ENCODE measurements around the gene ITIH4.
"Not testable (repeated sequence)": the region's sequence is repeated elsewhere in the genome, so short reads cannot be mapped to it uniquely, and the experiment has no call there.

The ITIH4 gene

DNA sequence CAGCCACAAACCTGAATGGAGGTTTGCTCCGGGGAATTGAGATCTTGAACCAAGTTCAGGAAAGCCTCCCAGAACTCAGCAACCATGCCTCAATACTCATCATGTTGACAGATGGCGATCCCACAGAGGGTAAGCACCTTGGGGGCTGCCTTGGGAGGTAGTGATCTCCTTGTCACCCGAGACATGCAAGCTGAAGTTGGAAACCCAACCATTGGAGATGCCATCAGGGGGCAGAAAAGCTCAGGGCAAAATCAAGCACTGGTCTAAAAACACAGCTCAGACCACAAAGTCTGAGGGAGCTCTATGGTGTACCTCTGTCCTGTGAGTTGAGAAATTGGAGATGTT, 47.3 kb downstream of the ITIH4 start:
- no peak for DNase-seq (ENCODE audit: low read depth)

DNA sequence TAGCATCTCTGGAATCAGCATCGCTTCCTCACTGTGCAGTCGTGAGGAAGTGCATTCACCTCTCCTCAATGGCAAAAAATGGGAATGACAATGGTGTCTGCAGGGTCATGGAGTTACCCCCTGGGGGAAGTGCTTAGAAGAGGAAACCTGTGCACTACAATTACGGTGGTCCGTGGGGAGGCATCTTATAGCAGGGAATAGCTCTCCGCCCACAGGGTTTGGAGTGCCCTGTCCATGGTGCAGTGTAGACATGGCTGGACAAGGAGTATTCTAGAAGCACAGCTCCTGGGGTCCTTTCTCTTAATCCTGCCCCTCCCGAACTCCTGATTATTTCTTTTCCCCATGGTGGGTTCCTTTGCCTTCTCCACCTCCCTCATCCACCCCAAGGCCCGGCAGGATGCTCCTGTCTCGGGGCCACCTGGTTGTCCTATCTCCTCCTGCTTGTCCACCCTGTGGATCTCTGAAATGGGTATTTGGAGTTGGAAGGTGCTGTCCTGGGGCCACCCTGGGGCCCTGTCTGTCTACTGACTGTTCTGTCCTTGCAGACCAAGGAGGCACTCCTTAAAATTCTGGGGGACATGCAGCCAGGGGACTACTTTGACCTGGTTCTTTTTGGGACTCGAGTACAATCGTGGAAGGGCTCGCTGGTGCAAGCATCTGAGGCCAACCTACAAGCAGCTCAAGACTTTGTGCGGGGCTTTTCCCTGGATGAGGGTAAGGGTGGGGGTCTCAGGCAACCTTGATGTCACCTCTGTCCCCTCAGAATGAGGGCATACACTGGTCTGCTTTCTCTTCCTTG, 47.9 kb downstream of the ITIH4 start:
- no peak for DNase-seq (ENCODE audit: low read depth)

DNA sequence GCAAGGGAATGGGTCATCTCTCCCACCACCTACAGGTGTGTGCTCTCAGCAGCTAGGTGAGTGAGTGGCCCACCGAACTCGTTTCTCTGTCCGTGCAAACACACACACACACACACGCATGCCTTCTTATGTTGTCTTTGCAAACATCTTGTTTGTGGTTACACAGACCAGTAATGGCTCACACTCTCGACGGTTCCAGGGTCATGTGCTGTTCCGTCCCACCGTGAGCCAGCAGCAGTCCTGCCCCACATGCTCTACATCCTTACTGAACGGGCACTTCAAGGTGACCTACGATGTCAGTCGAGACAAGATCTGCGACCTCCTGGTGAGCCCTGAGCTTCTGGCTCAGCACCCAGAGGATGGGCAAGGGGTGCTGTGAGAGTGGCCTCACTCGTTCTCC, 48.7 kb downstream of the ITIH4 start:
- no peak for DNase-seq (ENCODE audit: low read depth)

DNA sequence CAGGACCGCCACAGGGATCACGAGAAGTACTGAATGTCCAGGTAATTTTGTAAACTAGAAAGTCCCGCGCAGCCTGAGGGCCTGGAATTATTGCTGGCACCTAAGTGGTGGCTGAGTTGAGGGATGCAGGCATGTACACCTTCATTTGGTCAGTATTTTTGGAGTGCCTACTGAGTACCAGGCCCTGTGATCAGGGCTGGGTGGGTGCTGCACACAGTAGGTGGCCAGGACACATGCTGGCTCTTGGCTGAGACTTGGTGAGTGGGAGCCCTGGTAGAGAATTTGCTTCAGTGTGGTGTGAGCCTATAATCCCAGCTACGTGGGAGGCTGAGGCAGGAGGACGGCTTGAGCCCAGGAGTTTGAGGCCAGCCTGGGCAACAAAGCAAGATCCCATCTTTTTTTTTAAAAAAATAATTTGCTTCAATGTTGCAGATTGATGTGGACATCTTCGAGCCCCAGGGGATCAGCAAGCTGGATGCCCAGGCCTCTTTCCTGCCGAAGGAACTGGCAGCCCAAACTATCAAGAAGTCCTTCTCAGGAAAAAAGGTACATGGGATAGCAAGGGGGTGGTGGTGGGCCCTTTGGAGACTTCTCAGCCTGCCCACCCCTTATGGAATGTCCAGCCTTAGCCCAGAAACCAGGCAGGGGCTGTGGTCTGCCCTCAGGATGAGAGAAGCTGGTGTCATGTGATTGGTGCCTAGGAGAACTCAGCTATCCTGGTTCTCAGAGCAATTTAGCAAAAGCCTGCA, 50.5 kb downstream of the ITIH4 start:
- DNase-seq (ENCODE audit: low read depth), result no peak

DNA sequence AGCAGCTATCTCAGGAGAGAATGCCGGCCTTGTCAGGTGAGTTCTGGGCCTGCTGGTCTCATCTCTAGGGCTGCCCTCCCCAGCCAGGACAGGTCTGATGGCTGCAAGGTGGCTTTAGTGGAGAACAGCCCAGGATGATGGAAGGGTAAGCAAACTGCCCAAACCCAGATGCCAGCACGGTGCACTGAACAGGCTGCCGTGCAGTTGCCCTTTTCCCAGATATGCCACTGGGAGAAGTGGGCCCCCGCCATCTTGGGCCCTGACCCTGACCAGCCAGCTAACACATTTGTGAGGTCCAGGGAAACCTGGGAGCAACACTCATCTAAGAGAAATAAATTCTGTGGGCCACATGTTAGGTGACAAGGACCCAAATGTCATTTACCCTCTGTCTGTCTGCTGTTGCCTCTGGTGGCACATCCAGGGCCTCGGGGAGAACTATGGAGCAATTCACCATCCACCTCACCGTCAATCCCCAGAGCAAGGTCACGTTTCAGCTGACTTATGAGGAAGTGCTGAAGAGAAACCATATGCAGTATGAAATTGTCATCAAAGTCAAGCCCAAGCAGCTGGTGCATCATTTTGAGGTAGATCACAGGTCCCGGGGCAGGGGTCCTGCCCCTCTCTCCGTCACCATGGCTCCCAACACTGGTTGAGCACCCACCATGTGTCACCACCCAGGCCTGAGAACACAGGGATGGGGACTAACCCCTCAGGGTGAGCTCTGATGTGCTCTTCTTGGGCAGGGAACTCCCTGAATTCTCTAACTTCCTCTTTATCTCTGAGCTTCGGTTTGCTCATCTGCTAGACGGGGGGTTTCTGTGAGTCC, 51.2 kb downstream of the ITIH4 start:
- DNase-seq (ENCODE audit: low read depth), result no peak

DNA sequence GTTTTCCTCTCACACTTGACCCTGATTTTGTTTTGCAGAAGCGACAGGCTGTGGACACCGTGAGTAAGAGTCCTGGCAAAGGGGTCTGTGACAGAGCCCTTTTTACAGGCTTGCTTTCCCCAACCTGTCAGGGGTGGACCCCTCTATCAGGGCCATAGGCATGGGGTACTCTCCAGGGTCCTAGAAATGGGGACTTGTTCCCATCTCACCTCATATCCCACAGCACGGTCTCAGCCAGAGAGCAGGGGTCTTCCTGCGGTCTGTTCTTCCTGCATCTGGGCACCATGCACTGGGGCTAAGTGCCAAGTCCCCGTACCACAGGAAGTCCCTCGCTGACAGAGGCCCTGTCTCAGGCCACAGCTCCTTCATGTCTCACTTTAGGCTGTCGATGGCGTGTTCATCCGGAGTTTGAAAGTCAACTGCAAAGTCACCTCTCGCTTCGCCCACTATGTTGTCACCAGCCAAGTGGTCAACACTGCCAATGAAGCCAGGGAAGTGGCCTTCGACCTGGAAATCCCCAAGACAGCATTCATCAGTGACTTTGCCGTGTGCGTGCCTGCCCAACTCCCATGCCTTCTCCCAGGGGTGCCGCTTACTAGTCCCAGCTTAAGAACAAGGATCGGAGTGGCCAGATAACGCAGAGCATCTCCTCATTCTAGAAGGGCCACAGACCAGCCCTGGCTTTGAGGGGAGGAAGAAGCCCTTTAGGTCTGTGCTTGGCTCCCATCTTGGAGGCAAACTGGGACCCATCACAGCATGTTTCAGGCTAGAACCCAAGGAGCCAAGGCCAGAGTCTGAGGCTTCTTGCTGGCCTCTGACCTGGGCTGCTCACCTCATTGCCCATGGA, 52.3 kb downstream of the ITIH4 start:
- DNase-seq (ENCODE audit: low read depth), result no peak

DNA sequence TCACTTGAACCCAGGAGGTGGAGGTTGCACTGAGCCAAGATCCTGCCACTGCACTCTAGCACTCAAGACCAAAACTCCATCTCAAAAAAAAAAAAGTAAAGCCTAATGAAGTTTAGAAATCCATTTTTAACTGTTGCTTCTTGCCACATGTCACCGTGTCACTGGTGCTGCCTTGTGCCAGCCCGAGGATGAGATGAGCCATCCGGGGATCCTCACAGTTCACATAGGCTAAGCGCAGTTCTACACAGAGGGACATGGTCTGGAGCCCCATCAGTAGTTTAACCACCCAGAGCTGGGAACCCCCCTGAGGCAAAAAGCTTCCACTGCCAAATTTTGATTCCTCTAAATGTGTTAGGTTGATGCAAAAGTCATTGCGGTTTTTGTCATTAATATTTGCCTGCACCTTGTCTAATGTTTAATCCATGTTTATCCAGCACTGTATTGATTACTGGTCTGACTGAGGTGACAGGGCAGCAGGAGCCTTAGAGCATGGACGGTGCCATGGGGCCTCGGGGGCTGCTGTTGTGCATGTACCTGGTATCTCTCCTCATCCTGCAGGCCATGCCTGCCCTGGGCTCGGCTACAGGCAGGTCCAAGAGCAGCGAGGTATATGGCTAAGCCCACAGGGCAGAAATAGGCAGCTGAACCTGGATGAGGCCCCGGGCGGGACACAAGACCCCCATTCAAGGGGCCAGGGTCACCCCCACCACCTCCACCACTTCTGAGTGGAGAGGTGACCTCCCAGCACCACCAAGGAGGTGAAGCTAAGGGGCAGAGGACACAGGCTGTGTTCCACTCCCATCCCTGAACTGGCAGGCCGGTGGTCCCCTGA, 53.1 kb downstream of the ITIH4 start, which contains the start of gene ITIH1:
Gene ITIH1 (plus strand): TSS at position 473 of the 832 bp plus-strand sequence. CDS start 17 bp downstream, at position 490.
- DNase-seq (ENCODE audit: low read depth), result no peak

DNA sequence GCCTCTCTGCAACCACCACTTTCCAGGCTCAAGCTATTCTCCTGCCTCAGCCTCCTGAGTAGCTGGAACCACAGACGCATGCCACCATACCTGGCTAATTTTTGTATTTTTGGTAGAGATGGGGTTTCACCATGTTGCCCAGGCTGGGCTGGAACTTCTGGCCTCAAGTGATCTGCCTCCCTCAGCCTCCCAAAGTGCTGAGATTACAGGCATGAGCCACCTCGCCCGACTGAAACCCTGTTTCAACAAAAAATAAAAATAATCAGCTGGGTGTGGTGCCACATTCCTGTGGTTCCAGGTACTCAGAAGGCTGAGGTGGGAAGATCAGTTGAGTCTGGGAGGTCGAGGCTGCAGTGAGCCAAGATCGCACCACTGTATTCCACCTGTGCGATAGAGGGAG, 54.0 kb downstream of the ITIH4 start:
- DNase-seq (ENCODE audit: low read depth), result not testable (repeated sequence)

DNA sequence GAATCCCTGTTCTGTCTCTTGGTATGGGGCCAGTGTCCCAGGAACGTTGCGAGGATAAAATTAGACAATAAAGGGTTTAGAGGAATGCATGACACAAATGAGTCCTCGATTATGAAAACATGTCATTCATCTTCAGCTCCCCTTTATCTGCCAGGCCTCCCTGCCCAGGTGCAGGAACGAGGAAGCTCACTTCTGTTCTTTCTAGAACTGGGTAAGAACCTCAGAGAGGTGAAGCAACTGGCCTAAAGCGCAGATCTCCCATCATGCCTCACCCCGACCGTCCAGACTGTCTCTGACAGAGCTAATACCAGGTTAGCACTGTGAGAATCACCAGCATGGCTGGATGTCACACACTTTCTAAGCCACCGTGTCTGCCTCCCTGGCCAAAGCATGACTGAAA, 54.6 kb downstream of the ITIH4 start:
- DNase-seq (ENCODE audit: low read depth), result no peak

DNA sequence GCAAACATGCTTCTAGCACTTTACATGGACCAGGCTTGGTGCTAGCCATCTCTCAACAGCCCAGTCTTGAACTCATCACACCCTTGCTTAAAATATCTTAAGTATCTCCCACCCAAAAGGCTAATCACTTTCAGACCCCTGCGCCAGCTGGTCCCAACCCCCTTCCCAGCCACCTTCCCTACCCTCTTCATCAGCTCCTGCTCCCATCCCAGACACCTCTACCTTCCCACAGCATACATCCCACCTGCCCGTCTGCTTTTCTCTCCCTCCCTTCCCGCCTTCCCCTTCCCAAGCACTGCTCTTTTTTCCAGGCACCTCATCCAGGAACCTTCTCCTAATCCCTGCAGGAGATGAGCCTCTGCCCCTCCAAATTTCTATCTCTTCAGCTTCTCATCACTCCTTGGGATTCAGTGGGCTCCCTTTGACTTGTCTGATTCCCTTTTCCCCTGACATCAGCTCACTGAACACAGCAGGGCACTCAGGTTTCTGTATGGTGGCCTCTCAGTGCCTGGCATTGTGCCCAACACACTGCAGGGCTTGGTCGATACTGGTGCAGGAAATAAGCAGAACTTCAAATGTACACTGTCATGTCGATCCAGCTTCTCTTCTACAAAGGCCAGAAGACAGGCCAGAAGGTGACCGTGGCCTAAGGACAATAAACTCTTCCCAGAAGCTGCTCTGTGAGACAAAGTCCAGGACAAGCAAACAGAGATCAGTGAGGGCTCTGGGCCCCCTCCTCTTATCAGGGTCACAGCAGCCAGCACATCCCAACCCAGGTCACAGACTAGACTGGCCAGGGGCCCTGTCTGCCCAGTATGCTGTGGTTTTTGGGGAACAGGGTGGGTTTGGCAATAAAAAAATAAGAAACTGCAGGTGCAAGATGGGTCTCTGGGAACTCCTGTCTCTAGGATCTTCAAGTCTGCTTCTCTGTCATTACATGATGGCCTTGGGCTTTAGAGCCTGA, 55.3 kb downstream of the ITIH4 start:
- no peak for DNase-seq (ENCODE audit: low read depth)

DNA sequence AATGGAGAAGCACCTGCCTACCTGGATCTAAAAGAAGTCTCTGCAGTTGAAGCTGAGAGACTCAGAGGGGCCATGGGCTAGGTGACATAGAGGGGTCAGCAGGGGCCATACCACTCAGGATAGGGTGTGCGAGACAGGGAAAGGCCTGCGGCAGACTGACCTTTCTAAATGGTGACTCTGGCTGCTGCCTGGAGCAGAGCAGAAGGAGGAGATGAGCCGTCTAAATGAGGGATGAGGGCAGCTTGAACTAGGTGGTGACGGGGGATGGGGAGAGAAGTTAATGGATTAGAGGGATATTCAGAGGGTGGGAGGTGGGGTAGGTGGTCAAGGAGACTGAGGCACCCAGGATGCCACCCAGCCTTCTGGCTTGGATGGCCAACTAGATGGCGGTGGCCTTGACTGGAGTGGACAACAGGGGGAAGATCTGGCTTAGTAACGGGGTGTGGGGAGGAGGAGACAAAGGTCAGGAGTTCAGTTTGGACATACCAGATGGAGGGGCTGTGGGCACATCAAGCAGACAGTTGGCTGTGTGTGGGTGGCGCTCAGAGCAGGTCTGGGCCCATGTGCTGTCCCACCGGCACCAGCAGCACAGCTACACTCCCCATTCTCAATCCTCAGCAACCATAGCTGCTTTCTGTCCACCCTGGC, 56.3 kb downstream of the ITIH4 start:
- DNase-seq (ENCODE audit: low read depth), result no peak

DNA sequence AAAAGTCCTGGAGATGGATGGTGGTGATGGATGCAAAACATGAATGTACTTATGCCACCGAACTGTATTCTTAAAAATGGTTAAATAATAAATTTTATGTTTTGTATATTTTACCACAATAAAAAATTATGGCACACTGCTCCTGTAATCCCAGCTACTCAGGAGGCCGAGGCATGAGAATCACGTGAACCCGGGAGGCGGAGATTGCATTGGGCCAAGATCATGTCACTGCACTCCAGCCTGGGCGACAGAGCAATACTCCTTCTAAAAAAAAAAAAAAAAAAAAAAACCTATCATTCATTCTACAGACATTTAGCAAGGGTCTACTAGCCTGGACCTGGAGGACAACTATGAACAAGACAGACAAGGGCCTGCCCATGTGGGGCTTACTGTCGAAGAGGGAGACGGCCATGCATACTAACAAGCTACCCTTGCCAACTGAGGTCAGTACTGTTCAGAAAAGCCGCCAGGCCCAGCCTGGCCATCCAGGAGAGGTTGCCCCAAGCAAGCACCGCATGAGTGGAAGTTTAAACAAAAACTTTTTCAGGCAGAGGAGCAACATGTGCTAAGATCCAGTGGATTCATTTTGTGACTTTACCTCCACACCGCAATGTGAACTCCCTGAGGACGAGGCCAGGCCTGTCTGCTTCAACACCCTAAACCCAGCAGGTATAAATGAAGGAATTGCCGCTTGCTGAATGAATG, 57.0 kb downstream of the ITIH4 start:
- DNase-seq (ENCODE audit: low read depth), result no peak

DNA sequence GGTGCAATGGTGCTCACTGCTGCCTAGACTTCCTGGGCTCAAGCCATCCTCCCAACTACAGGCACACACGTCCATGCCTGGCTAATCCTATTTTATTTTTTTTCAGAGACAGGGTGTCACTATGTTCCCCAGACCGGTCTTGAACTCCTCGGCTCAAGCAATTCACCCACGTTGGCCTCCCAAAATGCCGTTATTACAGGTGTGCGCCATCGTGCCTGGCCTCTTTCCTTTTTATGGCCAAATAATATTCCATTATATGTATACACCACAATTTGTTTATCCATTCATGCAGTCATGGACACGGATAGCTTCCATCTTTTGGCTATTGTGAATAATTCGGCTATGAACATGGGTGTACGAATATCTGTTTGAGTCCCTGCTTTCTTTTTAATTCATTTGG, 58.8 kb downstream of the ITIH4 start:
- DNase-seq (ENCODE audit: low read depth), result no peak

DNA sequence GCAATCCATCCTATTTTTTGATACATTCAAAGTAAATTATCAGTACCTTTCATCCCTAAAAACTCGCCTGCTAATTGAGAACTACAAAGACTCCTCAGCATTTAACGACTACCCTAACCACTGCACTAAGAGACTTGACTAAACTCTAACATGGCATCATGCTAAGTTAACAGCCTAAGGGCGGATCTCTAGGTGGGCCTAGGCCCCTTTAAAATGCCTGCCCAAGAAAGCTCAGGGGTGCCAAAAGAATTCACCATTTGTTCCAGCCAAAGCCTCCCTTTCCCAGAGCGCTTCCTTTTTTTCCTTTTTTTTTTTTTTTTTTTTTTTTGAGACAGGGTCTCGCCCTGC, 59.2 kb downstream of the ITIH4 start:
- no peak for DNase-seq (ENCODE audit: low read depth)

DNA sequence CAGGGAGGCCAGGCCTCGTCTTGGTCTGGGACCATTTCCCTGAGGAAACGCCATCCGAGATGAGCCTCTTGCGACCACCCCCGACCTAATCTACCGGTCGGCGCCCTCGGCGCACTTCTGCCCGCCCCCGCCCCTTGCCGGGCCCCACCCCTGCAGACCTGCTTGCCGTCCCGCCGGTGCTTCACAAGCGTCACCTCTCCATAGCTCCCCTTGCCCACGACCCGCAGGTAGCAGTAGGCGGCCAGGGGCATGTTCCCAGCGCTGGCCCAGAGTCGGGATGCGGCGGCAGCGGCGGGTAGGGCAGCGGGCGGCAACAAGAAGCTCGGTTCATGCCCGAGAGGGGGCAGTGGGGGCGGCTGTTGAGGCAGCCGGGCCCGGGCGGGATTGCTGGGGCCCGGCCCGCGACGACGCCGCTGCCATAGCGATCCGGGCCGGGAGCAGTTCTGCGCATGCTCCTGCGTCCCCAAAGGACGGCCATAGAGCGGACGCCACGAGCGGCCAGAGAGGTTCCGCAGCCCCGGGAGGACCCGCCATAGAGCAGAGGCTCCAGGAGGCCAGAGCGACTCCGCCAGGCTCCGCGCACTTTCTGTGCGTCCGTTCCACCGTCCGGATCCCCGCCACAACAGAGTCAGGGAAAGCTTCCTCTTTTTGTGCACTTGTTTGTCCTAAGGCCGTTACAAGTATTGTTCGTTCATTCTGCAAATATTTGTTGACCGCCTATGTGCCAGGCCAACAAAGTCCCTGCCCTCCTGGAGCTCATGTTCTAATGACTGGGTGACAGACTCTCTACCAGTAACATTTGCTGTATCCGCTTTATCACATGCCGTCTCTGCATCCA, 59.8 kb downstream of the ITIH4 start, which contains the start of gene NEK4:
Gene NEK4 (minus strand): TSS at position 445 of the 838 bp plus-strand sequence. CDS start 194 bp downstream, at position 251.
- DNase-seq (ENCODE audit: low read depth), result peak; percentile 83

DNA sequence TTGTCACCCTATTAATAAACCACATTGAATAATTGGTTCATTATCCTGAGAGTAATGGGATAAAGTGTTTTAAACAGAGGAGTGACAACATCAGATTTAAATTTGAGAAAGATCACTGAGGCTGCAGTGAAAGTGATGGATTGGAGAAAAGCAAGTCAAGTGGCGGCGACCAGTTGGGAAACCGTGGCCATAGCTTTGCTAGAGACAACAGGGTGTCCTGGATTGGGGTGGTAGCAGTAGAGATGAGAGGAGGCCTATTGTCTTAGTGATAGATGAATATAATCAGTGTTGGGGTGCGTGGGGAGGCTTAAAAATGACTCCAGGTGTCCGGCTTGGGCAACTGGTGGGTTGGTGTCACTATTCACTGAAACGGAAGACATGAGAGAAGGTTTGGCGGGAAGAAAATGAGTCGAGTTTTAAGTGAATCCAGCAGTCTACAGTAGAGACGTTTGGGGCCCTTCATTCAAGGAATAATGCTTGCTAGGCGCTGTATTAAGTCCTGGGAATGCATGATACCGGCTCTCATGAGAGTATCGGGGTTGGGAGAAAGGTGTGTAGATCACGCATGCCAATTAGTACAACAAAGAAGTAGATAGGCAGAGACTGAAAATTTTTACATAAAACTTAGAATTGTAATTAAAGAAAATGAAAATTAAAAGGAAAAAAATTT, 60.6 kb downstream of the ITIH4 start:
- no peak for DNase-seq (ENCODE audit: low read depth)

DNA sequence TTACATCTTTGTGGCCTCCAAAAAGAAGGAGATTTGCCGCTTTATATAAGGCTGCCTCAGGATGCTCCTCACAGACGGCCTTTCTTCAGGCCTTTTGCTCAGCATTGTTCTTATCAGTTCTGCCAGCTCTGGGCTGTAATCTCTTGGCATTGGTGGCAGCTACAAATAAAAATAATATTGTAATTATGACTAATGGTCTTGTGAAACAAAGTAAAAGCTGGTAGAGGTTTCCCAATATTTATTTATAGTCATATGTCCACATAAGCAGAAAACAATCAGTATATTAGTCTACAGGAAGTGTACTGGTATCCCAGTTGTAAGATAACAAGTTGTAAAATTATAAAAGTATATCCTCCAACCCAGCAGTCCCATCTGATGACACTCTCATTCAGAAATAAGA, 67.0 kb downstream of the ITIH4 start:
- no peak for DNase-seq (ENCODE audit: low read depth)

All from stimulated activated CD8-positive, alpha-beta memory T cell treated with anti-CD3 and anti-CD28 coated beads, Interleukin-4, amount 100 ng/mL, for 24 hours (primary cell).